Liver (tissue), 3 donors: Measurements from ENCODE around the gene LRRC26.

Experiments
- ATF3 ChIP-seq: IDR thresholded peaks from 2 replicates; pipeline ENCODE4 v1.6.1; 2016; ENCODE audit warnings: antibody characterized with exemption
- CTCF ChIP-seq: fragments of 150-350 bp; IDR thresholded peaks from 2 replicates; pipeline ENCODE4 v1.5.1; 2017; ENCODE audit warnings: improper control_type of control experiment, low read depth, low read length; ENCODE audit not compliant: missing input control
- JUND ChIP-seq, 2 donors: IDR thresholded peaks; 2 replicates each; pipeline ENCODE4 v1.6.1; 2016; ENCODE audit warnings: antibody characterized with exemption in 2 of 2
- MAX ChIP-seq: IDR thresholded peaks from 2 replicates; pipeline ENCODE4 v1.6.1; 2016; ENCODE audit warnings: antibody characterized with exemption
- donor health status: healthy.
- donor health status: healthy.

- TF ChIP-seq CTCF (no peak), JUND (IDR thresholded peaks at IDR 0.05) (no peak), MAX (no peak), ATF3 (no peak)
Observed at GRCh38 chr9:137189297-137190295, 19.7 kb upstream of the LRRC26 start.
